Bronchial epithelial cell (primary cell): ENCODE results near the gene CGB1. TPM values are rescaled to one million over a fixed set of nuclear protein-coding genes. Genes with fewer than 3 reads are reported as not detected.
"Not testable (repeated sequence)": the region's sequence is repeated elsewhere in the genome, so short reads cannot be mapped to it uniquely, and the experiment has no call there.

Experiments used
- DNase-seq: peaks from one replicate; pipeline ENCODE4 v3.0.0-alpha.2; 2010; ENCODE audit warnings: low read depth
- FAIRE-seq: peaks from 2 replicates; lab custom pipeline; 2011; peaks lifted over from hg19 to GRCh38; lab: Jason Lieb, UNC
- H3K27me3 ChIP-seq: 2 replicates; pipeline ENCODE4 v1.5.1; 2011; ENCODE audit warnings: low read length; ENCODE audit not compliant: control insufficient read depth, insufficient read depth
- H3K36me3 ChIP-seq: 2 replicates; pipeline ENCODE4 v1.5.1; 2011; ENCODE audit warnings: low read length; ENCODE audit not compliant: control insufficient read depth, insufficient read depth
- H3K4me3 ChIP-seq: 2 replicates; pipeline ENCODE4 v1.5.1; 2011; ENCODE audit warnings: mild to moderate bottlenecking, low read depth, low read length, control low read depth
- CTCF ChIP-seq: IDR thresholded peaks from 2 replicates; pipeline ENCODE4 v1.5.1; 2011; ENCODE audit warnings: mild to moderate bottlenecking, moderate library complexity, low read length, control low read depth, inconsistent platforms; ENCODE audit not compliant: insufficient read depth, severe bottlenecking
- total RNA-seq: library from RNA; depleted of rRNA; stranded (reverse); fragments of >200 nt; gene quantifications from 2 replicates; pipeline ENCODE4 v1.2.1, GENCODE V29; 2014

CGB1 gene
- total RNA-seq, 1 donor from 2014 or later, result not detected

DNA sequence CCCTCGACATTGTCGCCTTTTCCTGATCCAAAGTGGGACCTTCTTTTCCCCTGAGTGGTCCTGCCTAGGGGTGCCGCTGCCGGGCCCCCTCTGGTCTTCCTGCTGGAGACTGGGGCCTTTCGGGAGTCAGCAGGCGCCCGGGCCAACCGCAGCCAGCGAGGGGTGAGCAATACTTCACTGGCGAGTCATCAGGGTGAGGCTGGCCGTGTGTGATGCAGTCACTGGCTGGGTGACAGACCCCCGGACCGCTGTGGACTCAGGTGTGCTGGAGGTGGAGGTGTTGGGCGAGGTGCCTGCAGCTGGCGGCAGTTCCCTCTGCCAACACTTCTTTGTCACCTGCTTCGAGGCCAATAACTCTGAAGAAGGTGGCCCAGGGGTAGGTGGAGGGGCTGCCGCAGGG lies 5.5 kb upstream of the CGB1 start:
- no peak overlapping the region for H3K4me3 ChIP-seq
- FAIRE-seq (no peak), DNase-seq (peak; percentile 66)
- TF ChIP-seq CTCF, result no peak
- no peaks in the 10 kb centered on the region for H3K27me3 ChIP-seq
- no peaks in the 10 kb centered on the region for H3K36me3 ChIP-seq

GRCh38 chr19:49039736-49040135 lies 3.0 kb upstream of the CGB1 start:
- FAIRE-seq, DNase-seq, H3K27me3 ChIP-seq, H3K36me3 ChIP-seq, H3K4me3 ChIP-seq: not testable (repeated sequence)

DNA sequence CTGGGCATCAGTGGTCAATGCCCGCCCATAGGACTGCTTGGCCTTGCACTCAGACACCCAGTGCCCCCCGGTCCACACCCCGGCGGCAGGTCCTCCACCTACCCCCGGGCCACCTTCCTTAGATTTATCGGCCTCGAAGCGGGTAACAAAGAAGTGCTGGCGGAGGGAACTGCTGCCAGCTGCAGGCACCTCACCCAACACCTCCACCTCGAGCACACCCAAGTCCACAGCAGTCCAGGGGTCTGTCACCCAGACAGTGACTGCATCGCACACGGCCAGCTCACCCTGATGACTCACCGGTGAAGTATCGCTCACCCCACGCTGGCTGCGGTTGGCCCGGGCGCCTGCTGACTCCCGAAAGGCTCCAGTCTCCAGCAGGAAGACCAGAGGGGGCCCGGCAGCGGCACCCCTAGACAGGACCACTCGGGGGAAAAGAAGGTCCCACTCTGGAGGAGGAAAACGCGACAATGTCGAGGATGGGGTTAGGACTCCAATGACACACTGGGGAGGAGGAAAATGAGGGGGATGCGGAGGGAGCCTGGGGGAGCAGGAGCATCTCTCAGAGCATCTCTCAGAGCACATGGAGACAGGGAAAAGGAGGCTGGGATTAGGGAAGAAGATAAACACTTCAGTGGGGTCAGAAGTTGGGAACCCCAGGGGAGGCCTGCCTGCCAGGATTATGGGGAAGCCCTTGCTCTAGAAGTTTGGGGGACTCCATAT lies 2.0 kb upstream of the CGB1 start:
- DNase-seq, result peak; percentile 50
- not testable (repeated sequence) for FAIRE-seq, H3K4me3 ChIP-seq, H3K36me3 ChIP-seq, H3K27me3 ChIP-seq

DNA sequence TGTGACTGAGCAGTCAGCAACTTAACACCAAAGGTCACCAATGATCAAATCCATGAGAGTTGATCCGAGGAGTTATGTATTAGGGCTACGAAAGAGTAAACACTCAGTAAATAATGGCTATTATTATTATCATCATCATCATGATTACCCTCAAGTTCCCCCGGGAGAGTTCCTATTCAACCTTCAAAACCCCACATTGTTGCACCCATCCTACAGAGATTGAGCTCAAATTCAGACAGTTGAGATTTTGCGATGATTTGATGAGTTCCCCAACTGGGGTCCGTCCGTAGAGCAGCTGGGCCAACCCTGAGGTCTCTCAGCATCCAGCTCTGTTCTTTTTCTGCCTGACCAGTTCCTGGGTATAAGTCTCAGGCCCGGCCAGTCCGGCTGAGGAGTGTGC lies 1.4 kb upstream of the CGB1 start:
- H3K36me3 ChIP-seq, H3K4me3 ChIP-seq, FAIRE-seq, DNase-seq, H3K27me3 ChIP-seq: not testable (repeated sequence)

GRCh38 chr19:49031642-49032301 lies 4.9 kb downstream of the CGB1 start, which contains the start of gene CGB2:
Gene CGB2, plus strand, starts transcription at chr19:49031890. Its CDS starts 206 bp downstream, at chr19:49032096.
- not testable (repeated sequence) for H3K27me3 ChIP-seq, FAIRE-seq, H3K36me3 ChIP-seq, H3K4me3 ChIP-seq, DNase-seq
- peak; percentile 24 for TF ChIP-seq CTCF

- H3K4me3 ChIP-seq, DNase-seq, H3K27me3 ChIP-seq, FAIRE-seq, H3K36me3 ChIP-seq: not testable (repeated sequence)
These were observed 6.4 kb downstream of the CGB1 start for GRCh38 chr19:49030323-49030722.

- not testable (repeated sequence) for DNase-seq, H3K27me3 ChIP-seq, H3K4me3 ChIP-seq, FAIRE-seq, H3K36me3 ChIP-seq
These were observed 6.9 kb downstream of the CGB1 start for GRCh38 chr19:49029749-49030148.

GRCh38 chr19:49028686-49029085 lies 8.0 kb downstream of the CGB1 start:
- not testable (repeated sequence) for DNase-seq, H3K4me3 ChIP-seq, H3K27me3 ChIP-seq, H3K36me3 ChIP-seq, FAIRE-seq

- not testable (repeated sequence) for H3K27me3 ChIP-seq, H3K36me3 ChIP-seq, H3K4me3 ChIP-seq, DNase-seq, FAIRE-seq
These were observed 11.1 kb downstream of the CGB1 start for GRCh38 chr19:49025599-49025998.

- H3K27me3 ChIP-seq, FAIRE-seq, H3K36me3 ChIP-seq, H3K4me3 ChIP-seq, DNase-seq: not testable (repeated sequence)
These were observed 11.6 kb downstream of the CGB1 start for GRCh38 chr19:49025088-49025487.

GRCh38 chr19:49024233-49024632 lies 12.5 kb downstream of the CGB1 start, which contains the start of gene CGB3:
Gene CGB3, minus strand, starts transcription at chr19:49024333. Its CDS starts 362 bp downstream, at chr19:49023971.
- H3K36me3 ChIP-seq, FAIRE-seq, DNase-seq, H3K4me3 ChIP-seq, H3K27me3 ChIP-seq: not testable (repeated sequence)
